A673 (cell line): ENCODE data around the gene ACOXL. TPM values are rescaled to one million over a fixed set of nuclear protein-coding genes. Genes with fewer than 3 reads are reported as not detected.

Experiments
- BruUV-seq: library from RNA; stranded (reverse); fragments of 400-500 nt; replicated peaks from 2 replicates; lab custom pipeline; 2021; lab: Mats Ljungman, UMichigan
- CTCF ChIA-PET: fragments of 300-600 bp; sonication (Branson Sonifier 250); formaldehyde crosslinking; loops from one replicate; lab custom pipeline; 2022; ENCODE audit warnings: antibody characterized with exemption; lab: Charles Lee
- POLR2A ChIA-PET: fragments of 300-600 bp; sonication (Branson Sonifier 250); formaldehyde crosslinking; loops from one replicate; lab custom pipeline; 2022; ENCODE audit warnings: antibody characterized with exemption; ENCODE audit not compliant: low non-redundant PET; lab: Charles Lee
- DNase-seq: peaks from one replicate; pipeline ENCODE4 v3.0.0-alpha.2; 2015; ENCODE audit warnings: low spot score
- H3K27ac ChIP-seq: fragments of 200-600 bp; sonication (generic); 2 replicates; pipeline ENCODE4 v1.5.1; 2016; ENCODE audit warnings: mixed run types, low read depth, mild to moderate bottlenecking, mixed read lengths, antibody characterized with exemption, low read length; ENCODE audit not compliant: poor library complexity, severe bottlenecking
- H3K27me3 ChIP-seq: fragments of 200-600 bp; sonication (generic); replicated peaks from 2 replicates; pipeline ENCODE4 v1.6.1; 2017; ENCODE audit warnings: mixed run types, low read depth, mild to moderate bottlenecking, mixed read lengths, antibody characterized with exemption, low read length; ENCODE audit not compliant: insufficient read depth, poor library complexity
- H3K36me3 ChIP-seq: fragments of 200-600 bp; sonication (generic); 2 replicates; pipeline ENCODE4 v1.6.1; 2016; ENCODE audit warnings: mixed run types, mild to moderate bottlenecking, mixed read lengths, antibody characterized with exemption, low read length; ENCODE audit not compliant: insufficient read depth, poor library complexity, severe bottlenecking
- H3K4me1 ChIP-seq: fragments of 200-600 bp; sonication (generic); 2 replicates; pipeline ENCODE4 v1.6.1; 2017; ENCODE audit warnings: mixed run types, mild to moderate bottlenecking, mixed read lengths, antibody characterized with exemption, low read length; ENCODE audit not compliant: insufficient read depth, poor library complexity, severe bottlenecking
- H3K4me3 ChIP-seq: fragments of 200-600 bp; sonication (generic); 2 replicates; pipeline ENCODE4 v1.5.1; 2016; ENCODE audit warnings: low read depth, mixed run types, mild to moderate bottlenecking, mixed read lengths, low read length; ENCODE audit not compliant: poor library complexity, severe bottlenecking
- H3K9me3 ChIP-seq: fragments of 200-600 bp; sonication (generic); 2 replicates; pipeline ENCODE4 v1.6.1; 2016; ENCODE audit warnings: mixed run types, low read depth, mild to moderate bottlenecking, mixed read lengths, antibody characterized with exemption, low read length; ENCODE audit not compliant: poor library complexity, severe bottlenecking
- CTCF ChIP-seq: fragments of 300-800, 200-600 bp; sonication (generic); conservative IDR thresholded peaks from 2 replicates; pipeline ENCODE4 v1.5.1; 2017; ENCODE audit warnings: low read depth, mild to moderate bottlenecking, antibody characterized with exemption, low read length, moderate library complexity, mixed read lengths
- EZH2 ChIP-seq: fragments of 200-600 bp; sonication (generic); IDR thresholded peaks from 2 replicates; pipeline ENCODE4 v1.6.1; 2017; ENCODE audit warnings: borderline replicate concordance, low read depth, mild to moderate bottlenecking, mixed read lengths, antibody characterized with exemption, low read length; ENCODE audit not compliant: poor library complexity, severe bottlenecking
- intact Hi-C: fragments of 100-400 bp; cut with micrococcal nuclease; formaldehyde crosslinking; loops from one replicate; pipeline ENCODE4 v1.10.0; 2022; ENCODE audit not compliant: unreplicated experiment
- total RNA-seq: library from RNA; stranded (reverse); gene quantifications from 2 replicates; pipeline ENCODE4 v1.2.3, GENCODE V29; 2021

The ACOXL gene
- total RNA-seq, 1 experiment from 2014 or later, result not detected

DNA sequence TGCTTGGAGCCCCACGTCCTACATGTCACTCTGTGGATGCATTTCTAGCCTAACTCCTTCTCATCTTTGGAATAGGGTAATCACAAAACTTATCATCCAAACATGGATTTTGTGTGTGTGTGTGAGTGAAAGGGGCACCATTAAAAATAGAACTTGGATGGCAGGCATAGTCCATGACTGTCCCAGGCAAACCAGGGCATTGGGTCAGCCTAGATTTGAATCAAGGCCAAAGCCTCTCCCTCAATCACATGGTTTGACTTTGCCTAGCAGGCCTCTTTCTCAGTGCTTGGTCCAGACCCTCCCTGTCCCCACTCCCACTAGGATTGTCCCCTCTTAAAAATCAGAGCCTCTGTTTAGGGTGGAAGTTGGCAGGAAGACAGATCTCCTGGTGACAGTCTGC, 320.9 kb downstream of the ACOXL start:
- TF ChIP-seq EZH2 (no peak), CTCF (no peak)
- CTCF ChIA-PET, result no interaction called here
- DNase-seq, result no peak

GRCh38 chr2:111053825-111054515, 321.6 kb downstream of the ACOXL start:
- H3K27me3 ChIP-seq, result peaks cover 12% of the 10 kb centered on the region
- ChIA-PET POLR2A (no interaction called here), CTCF (no interaction called here)
- TF ChIP-seq CTCF (no peak), EZH2 (no peak)
- no peaks in the 10 kb centered on the region for H3K36me3 ChIP-seq
- DNase-seq, result no peak
- H3K9me3 ChIP-seq, result no peaks in the 10 kb centered on the region
- no peaks in the 10 kb centered on the region for H3K4me1 ChIP-seq
- intact Hi-C loops, result no loop called here
- no TSS peak for BruUV-seq
- H3K4me3 ChIP-seq, result no peak overlapping the region
- H3K27ac ChIP-seq, result no peak overlapping the region

More for the DNA sequence above, 320.9 kb downstream of the ACOXL start:
- Histone ChIP-seq H3K36me3 (no peaks in the 10 kb centered on the region), H3K27me3 (peaks cover 12% of the 10 kb centered on the region), H3K27ac (no peak overlapping the region), H3K9me3 (no peaks in the 10 kb centered on the region), H3K4me3 (no peak overlapping the region), H3K4me1 (no peaks in the 10 kb centered on the region)
- intact Hi-C loops, result no loop called here
- BruUV-seq, result no TSS peak
- POLR2A ChIA-PET, result no interaction called here

DNA sequence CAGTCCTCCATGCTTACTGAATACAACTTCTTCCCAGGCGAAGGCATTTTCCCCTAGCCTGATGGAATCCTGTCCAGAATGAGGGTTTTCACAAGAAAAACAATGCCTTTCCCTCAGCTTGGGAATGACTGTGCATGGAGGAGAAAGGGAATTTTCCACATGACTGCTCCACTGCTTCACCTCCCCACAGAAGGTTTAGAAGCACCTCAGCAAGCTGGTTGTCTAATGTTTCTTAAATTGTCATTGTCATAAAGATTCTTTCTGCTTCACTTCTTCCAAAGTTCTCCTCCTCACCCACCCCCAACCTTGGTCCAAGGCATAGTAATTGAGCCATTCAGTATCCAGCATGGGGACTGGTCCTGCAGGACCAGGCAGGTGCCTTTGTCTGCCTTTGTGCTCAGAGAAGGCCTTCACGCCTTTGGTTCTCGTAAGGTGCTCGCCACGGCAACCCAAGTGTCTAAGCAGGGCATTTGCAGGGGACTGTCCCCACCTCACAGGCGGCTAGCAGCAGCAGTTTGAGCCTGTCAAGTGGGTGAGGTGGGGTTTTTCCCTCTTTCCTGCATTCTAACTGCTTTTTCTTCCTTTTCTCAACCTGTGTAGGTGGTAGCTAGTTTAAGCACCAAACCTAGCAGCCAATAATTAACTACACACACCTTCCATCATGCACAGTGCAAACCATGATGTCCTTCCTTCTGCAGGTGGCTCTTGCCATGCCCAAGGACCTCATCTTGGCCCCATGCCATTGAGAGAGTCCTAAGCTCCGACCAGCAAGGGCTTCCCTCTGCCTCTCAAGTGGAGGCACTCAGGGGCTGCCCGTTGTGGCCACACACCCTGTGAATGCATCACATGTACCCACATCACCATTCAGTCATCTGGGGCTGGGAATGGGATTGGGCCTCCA, 322.7 kb downstream of the ACOXL start:
- CTCF ChIA-PET, result no interaction called here
- DNase-seq, result no peak
- H3K9me3 ChIP-seq, result no peaks in the 10 kb centered on the region
- POLR2A ChIA-PET, result no interaction called here
- intact Hi-C loops, result no loop called here
- H3K27ac ChIP-seq, result no peak overlapping the region
- H3K4me3 ChIP-seq, result no peak overlapping the region
- H3K4me1 ChIP-seq, result no peaks in the 10 kb centered on the region
- H3K27me3 ChIP-seq, result peaks cover 9% of the 10 kb centered on the region
- H3K36me3 ChIP-seq, result no peaks in the 10 kb centered on the region
- TF ChIP-seq EZH2 (no peak), CTCF (no peak)
- BruUV-seq, result no TSS peak
